Activated T-cell treated with anti-CD3 and anti-CD28 coated beads, Interleukin-2, amount 50 U/mL, for 24 hours (primary cell): ENCODE results near the gene FOSL2.

ENCODE experiments used
- DNase-seq: peaks from one replicate; pipeline ENCODE4 v3.0.0-alpha.2; 2020
- H3K27ac Mint-ChIP-seq: 2 replicates; pipeline ENCODE4 v1.8.0; 2020; ENCODE audit warnings: mild to moderate bottlenecking, mixed read lengths
- H3K27me3 Mint-ChIP-seq: 2 replicates; pipeline ENCODE4 v1.8.0; 2020; ENCODE audit warnings: mixed read lengths
- H3K36me3 Mint-ChIP-seq: 2 replicates; pipeline ENCODE4 v1.8.0; 2020; ENCODE audit warnings: low read depth, mixed read lengths
- H3K4me1 Mint-ChIP-seq: 2 replicates; pipeline ENCODE4 v1.8.0; 2020; ENCODE audit warnings: low read depth, mixed read lengths
- H3K4me3 Mint-ChIP-seq: 2 replicates; pipeline ENCODE4 v1.8.0; 2020; ENCODE audit warnings: mild to moderate bottlenecking, moderate library complexity, mixed read lengths
- H3K9me3 Mint-ChIP-seq: 2 replicates; pipeline ENCODE4 v1.8.0; 2020; ENCODE audit warnings: mixed read lengths

The FOSL2 gene

DNA sequence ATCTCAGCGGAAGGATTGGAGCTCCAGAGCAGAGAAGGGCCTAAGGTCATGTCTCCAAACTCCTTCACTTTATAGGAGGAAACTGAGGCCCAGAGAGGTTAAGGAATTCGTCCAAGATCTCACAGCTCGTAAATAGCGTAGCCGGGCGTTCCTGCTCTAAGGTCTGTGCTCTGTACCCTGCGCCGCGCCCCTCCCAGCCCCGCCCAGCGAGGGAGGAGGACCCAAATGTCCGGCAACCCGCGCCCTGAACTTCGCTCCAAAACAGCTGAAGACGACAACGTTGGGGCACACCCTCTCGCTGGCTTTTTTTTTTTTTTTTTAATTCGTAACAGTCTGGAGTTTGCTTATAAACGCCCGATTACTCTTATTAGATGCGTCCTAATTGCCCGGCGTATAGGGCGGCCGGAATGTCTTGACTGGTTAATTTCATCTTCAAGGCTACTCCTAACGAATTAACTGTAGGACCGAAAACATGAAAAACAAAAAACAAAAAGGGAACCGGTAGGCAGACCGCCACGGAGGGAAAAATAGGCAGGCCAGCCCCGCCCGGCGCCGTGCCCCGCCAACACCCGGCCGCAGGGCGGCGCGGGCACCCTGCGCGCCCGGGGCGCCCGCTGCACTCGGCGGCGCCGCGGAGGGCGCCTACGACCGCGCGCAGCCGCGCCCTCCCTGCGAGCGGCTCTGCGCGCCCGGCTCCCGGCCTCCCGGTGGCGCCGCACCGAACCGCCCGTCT lies 928 bp upstream of the FOSL2 start:
- H3K36me3 Mint-ChIP-seq, result peaks cover 8% of the 10 kb centered on the region
- H3K27ac Mint-ChIP-seq, result peak overlapping the region; percentile 96
- no peaks in the 10 kb centered on the region for H3K9me3 Mint-ChIP-seq
- no peaks in the 10 kb centered on the region for H3K27me3 Mint-ChIP-seq
- peak; percentile 82 for DNase-seq
- peak overlapping the region; percentile 86 for H3K4me3 Mint-ChIP-seq
- peaks cover 37% of the 10 kb centered on the region for H3K4me1 Mint-ChIP-seq

DNA sequence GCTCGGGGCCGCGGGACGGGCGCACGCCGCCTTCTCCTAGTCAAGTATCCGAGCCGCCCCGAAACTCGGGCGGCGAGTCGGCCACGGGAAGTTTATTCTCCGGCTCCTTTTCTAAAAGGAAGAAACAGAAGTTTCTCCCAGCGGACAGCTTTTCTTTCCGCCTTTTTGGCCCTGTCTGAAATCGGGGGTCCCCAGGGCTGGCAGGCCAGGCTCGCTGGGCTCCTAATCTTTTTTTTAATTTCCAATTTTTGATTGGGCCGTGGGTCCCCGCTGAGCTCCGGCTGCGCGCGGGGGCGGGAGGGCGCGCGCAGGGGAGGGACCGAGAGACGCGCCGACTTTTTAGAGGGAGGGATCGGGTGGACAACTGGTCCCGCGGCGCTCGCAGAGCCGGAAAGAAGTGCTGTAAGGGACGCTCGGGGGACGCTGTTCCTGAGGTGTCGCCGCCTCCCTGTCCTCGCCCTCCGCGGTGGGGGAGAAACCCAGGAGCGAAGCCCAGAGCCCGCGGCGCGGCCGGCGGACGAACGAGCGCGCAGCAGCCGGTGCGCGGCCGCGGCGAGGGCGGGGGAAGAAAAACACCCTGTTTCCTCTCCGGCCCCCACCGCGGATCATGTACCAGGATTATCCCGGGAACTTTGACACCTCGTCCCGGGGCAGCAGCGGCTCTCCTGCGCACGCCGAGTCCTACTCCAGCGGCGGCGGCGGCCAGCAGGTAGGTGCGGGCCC lies 617 bp downstream of the FOSL2 start:
- no peaks in the 10 kb centered on the region for H3K27me3 Mint-ChIP-seq
- H3K4me3 Mint-ChIP-seq, result no peak overlapping the region
- peaks cover 8% of the 10 kb centered on the region for H3K36me3 Mint-ChIP-seq
- DNase-seq, result peak; percentile 79
- no peaks in the 10 kb centered on the region for H3K9me3 Mint-ChIP-seq
- peak overlapping the region; percentile 98 for H3K27ac Mint-ChIP-seq
- H3K4me1 Mint-ChIP-seq, result peaks cover 36% of the 10 kb centered on the region

DNA sequence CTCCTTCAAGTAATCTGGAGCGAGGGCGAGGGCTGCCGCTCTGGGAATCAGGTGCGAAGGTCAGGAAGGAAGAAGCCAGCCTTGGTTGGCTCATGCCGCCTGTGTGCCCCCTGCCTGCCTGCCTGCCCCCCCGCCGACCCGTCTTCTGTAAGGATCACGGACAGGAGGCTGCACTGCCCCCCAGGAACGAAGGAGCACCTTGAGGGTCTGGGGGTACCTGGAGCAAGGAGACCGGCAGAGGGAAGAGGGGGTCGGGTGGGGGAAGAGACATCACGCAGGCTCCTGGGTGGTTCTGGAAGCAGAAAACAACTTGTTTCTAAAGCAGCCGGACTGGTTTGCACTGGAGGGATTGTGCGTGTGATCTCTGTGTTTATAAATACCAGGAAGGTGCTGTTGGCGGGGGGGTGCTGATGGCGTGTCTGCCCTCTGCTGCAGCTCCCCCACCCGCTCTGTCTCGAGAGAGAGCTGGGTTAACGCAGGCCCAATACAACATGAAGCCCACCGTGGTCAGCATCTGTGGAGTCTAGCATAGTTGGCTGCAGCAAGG lies 1.7 kb downstream of the FOSL2 start:
- Mint-ChIP-seq H3K9me3 (no peaks in the 10 kb centered on the region), H3K4me3 (no peak overlapping the region), H3K36me3 (peaks cover 8% of the 10 kb centered on the region), H3K4me1 (peaks cover 38% of the 10 kb centered on the region), H3K27me3 (no peaks in the 10 kb centered on the region), H3K27ac (no peak overlapping the region)
- DNase-seq, result no peak

DNA sequence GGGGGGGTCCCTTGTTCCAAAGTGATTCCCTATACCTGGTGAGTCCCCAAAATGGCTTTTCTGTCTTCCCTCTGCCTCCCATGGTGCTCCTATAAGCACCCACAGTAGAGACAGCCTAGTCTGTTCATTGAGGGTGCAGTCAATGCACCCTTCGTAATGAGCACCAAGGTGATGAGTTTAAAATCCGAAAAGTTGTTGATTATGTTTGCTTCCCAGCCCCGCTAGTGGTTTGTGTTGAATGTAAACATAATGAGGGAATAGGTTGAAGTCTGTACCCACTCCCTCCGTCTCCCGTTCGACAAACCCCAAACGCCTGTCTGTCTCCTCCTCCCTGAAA lies 2.3 kb downstream of the FOSL2 start:
- H3K4me3 Mint-ChIP-seq, result no peak overlapping the region
- H3K9me3 Mint-ChIP-seq, result no peaks in the 10 kb centered on the region
- H3K4me1 Mint-ChIP-seq, result peaks cover 38% of the 10 kb centered on the region
- H3K36me3 Mint-ChIP-seq, result peaks cover 8% of the 10 kb centered on the region
- no peak overlapping the region for H3K27ac Mint-ChIP-seq
- H3K27me3 Mint-ChIP-seq, result no peaks in the 10 kb centered on the region
- DNase-seq, result no peak

DNA sequence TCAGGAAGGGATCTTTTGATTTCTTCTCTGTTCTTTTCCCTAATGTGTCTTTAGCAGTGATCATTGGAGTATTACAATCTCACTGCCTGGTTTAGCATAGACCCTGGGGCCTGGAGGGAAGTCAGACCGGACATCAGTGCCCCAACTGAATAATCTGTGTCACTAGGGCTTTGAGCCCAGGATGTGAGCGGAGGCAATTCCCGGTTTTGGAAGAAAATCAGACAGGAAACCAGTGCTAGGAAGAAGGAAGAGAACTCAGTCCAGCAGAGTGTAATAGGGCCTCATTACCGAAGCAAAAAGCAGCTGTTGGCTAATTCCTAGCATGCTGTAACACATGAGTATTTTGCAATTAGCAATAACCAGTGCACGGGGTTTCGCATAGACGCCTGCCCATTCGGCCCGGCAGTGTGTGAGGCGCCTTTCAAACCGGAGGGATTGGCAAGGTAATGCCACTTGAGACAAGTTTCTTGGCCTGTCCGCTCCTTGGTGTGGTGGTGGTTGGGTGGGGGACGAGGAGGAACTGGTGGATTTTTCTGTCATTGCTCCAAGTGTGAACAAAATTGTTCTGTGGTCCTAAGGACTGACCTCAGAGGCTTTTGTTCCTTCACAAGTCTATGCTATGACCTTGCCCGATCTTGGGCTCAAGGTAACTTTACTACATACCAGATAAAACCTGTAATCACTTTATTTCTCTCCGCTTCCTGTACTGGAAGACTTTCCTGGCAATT lies 2.8 kb downstream of the FOSL2 start:
- Mint-ChIP-seq H3K27ac (no peak overlapping the region), H3K4me3 (no peak overlapping the region), H3K4me1 (peaks cover 41% of the 10 kb centered on the region), H3K36me3 (peaks cover 8% of the 10 kb centered on the region), H3K27me3 (no peaks in the 10 kb centered on the region), H3K9me3 (no peaks in the 10 kb centered on the region)
- DNase-seq, result no peak

DNA sequence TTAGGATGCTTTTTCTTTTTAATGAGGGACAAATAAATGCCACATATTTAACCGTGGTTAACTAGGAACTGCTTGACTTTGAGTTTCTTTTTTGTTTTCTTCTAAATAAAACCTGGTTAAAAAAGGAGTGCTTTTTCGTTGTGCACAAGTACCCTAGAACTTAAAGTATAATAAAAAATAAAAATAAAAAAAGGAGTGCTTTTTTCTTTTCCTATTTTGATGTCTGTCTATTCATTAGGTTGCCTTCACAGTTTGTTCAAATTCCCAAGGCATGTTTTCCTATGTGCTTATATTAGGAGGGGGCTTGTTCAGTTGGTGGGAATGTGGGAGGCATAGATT lies 4.4 kb downstream of the FOSL2 start:
- Mint-ChIP-seq H3K27ac (peak overlapping the region; percentile 89), H3K9me3 (no peaks in the 10 kb centered on the region), H3K4me3 (no peak overlapping the region), H3K27me3 (no peaks in the 10 kb centered on the region), H3K4me1 (peaks cover 48% of the 10 kb centered on the region), H3K36me3 (peaks cover 6% of the 10 kb centered on the region)
- DNase-seq, result no peak

DNA sequence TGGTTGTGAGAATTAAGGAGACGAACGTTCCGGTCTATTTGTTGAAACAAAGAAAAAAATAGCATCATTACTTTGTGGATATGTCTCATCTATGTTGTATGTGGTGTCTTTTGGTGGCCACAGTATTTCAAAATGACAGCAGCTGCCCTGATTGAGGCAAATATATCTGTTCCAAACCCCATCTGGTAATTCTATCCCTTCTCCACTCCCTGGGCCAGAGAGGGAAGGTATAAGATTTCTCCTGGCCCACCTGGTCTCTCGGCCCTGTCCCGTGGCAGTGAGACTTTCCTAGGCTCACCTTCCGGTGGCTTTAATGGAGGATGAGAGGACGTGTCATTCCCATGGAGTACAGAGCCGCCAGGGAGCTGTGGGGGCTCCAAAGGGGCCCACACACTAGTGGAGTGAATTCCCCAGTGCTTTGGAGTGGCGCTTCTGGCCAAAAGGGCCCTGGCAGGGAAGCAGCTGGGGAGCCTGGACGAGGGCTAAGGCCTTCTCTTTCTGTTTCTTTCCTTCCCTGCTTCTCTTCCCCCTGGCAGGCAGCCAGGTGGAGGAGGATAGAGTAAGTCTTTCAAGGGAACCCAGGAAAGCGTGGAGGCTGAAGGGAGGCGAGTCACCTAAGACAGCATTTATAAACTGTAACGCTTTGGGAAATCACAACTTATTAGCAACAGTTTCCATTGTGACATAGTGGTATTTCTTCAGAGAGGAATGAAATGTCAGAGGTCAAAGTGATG lies 5.6 kb downstream of the FOSL2 start:
- Mint-ChIP-seq H3K36me3 (peaks cover 1% of the 10 kb centered on the region), H3K4me1 (peaks cover 61% of the 10 kb centered on the region), H3K27me3 (no peaks in the 10 kb centered on the region), H3K4me3 (no peak overlapping the region), H3K27ac (peak overlapping the region; percentile 89), H3K9me3 (no peaks in the 10 kb centered on the region)
- no peak for DNase-seq

DNA sequence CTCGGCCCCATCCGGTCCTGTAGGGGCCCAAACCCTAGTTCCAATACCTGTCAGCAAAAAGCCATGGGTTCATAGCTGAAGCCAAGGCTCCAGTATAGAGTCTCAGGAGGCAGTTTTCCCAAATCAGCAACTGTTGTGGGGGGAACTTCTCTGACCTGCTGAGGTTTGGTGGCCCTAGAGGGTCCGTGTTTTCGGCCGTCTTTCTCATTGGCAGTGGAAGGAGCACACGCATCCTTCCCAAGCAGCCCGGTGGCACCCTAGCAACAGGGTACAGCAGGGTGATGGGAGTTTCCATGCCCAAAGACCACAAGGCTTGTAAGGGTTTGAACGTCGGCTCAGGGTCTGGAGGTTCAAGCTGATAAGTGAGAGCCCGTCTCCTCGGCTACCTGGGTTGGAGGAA lies 6.6 kb downstream of the FOSL2 start:
- no peak overlapping the region for H3K4me3 Mint-ChIP-seq
- H3K9me3 Mint-ChIP-seq, result no peaks in the 10 kb centered on the region
- peak overlapping the region; percentile 89 for H3K27ac Mint-ChIP-seq
- H3K36me3 Mint-ChIP-seq, result no peaks in the 10 kb centered on the region
- no peak for DNase-seq
- peaks cover 71% of the 10 kb centered on the region for H3K4me1 Mint-ChIP-seq
- no peaks in the 10 kb centered on the region for H3K27me3 Mint-ChIP-seq

DNA sequence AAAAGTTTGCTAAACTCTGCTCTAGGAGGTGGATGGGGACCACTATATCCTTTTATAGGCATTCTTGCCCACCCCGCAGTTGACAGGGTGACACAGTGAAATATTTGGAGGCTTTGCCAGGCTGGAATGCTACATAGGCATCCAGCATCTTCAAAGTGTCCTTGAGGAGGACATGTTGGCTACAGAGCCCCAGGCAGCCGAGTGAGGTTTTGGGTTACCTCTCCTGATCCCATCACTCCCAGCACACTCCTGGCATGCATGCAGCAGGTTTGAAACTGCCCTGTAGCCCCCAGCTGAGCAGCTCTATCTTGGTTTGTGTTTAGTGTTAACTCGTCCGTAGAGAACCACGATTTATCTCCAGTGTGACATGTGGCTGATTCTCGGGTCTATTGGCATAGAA lies 7.3 kb downstream of the FOSL2 start:
- H3K27ac Mint-ChIP-seq, result peak overlapping the region; percentile 89

DNA sequence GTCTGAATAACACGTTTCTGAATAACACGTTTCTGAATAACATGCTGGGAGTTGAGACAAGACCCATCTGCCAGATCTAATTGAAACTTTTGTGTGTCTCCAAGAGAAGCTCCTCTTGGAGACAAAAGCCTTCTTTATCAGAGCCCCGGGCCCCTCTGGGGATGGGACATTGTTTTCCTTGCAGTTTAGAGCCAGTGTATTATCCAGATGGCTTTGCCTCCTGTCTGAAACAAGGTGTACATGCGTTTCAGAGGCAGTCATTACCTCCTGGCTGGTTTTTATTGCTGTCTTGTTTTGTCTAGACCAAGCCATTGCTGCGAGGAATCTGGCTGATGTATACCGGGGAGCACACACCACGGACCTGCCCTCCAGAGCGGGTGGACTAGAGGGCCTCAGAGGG lies 7.8 kb downstream of the FOSL2 start:
- peaks cover 80% of the 10 kb centered on the region for H3K4me1 Mint-ChIP-seq
- no peaks in the 10 kb centered on the region for H3K27me3 Mint-ChIP-seq
- peak overlapping the region; percentile 89 for H3K27ac Mint-ChIP-seq
- no peaks in the 10 kb centered on the region for H3K9me3 Mint-ChIP-seq
- H3K4me3 Mint-ChIP-seq, result peak overlapping the region; percentile 4
- DNase-seq, result no peak
- H3K36me3 Mint-ChIP-seq, result no peaks in the 10 kb centered on the region

More for the DNA sequence above, 7.3 kb downstream of the FOSL2 start:
- H3K27me3 Mint-ChIP-seq, result no peaks in the 10 kb centered on the region
- no peak overlapping the region for H3K4me3 Mint-ChIP-seq
- no peaks in the 10 kb centered on the region for H3K9me3 Mint-ChIP-seq
- no peaks in the 10 kb centered on the region for H3K36me3 Mint-ChIP-seq
- H3K4me1 Mint-ChIP-seq, result peaks cover 76% of the 10 kb centered on the region
- DNase-seq, result no peak

DNA sequence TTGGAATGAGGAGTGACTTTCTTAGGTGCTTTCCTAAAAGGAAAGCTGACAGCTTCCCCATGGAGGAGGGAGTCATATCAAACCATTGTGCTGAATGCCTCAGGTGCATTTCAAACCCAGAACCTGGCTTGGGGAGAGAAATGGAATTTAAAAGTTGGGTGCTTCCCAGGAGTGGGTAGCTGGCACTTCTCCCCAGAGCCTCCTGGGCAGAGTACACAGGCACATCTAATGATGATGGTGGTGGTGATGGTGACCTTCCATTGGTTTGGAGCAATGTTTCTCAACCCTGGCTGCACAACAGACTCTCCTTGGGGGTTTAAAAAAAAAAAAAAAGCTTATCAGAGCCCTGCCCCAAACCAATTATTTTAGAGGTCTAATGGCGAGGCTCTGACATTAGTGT lies 8.3 kb downstream of the FOSL2 start:
- Mint-ChIP-seq H3K9me3 (no peaks in the 10 kb centered on the region), H3K27ac (peak overlapping the region; percentile 89), H3K4me1 (peaks cover 85% of the 10 kb centered on the region), H3K27me3 (no peaks in the 10 kb centered on the region), H3K36me3 (no peaks in the 10 kb centered on the region), H3K4me3 (no peak overlapping the region)
- DNase-seq, result no peak

DNA sequence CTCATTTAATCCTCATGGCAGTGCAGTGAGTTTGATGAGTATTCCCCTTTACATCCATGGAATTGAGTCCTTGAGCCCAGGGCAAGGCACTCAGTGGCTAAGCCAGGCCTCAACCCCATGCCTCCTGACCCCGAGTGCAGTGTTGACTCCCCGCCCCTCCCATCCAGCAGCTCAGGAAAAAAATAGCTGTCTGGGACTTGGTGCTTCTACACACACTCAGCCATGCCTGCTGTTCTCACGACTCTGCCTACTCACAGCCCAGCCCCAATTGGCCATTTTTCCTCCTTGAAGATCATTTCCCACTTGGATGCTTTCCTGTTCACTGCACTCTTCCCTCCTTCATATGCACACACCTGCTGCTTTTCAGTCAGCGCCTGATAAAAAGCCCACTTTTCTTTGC lies 8.8 kb downstream of the FOSL2 start:
- Mint-ChIP-seq H3K4me1 (peaks cover 90% of the 10 kb centered on the region), H3K9me3 (no peaks in the 10 kb centered on the region), H3K27ac (peak overlapping the region; percentile 74), H3K4me3 (no peak overlapping the region), H3K36me3 (no peaks in the 10 kb centered on the region), H3K27me3 (no peaks in the 10 kb centered on the region)
- no peak for DNase-seq

DNA sequence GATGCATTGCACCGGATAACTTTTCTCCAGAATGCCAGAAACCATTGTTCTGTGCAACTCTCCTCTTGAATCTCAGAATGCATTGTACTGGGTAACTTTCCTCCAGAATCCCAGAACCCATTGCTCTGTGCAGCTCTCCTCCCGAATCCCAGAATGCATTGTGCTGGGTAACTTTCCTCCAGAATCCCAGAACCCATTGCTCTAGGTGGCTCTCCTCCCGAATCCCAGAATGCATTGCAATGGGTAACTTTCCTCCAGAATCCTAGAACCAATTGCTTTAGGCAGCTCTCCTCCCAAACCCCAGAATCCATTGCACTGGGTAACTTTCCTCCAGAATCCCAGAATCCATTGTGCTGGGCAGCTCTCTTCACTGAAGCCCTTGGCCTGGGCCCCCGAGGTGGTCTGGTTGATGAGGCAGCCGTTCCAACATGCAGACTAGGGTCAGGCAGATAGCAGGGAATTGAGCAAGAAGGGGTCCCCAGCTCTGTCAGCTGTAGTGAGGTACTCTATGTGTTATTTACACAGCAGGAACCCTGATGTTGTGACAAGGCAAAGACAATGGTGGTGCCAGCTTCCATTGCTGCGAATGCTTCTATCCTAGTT lies 9.4 kb downstream of the FOSL2 start:
- no peaks in the 10 kb centered on the region for H3K27me3 Mint-ChIP-seq
- peak; percentile 27 for DNase-seq
- peaks cover 97% of the 10 kb centered on the region for H3K4me1 Mint-ChIP-seq
- peak overlapping the region; percentile 74 for H3K27ac Mint-ChIP-seq
- no peaks in the 10 kb centered on the region for H3K9me3 Mint-ChIP-seq
- H3K36me3 Mint-ChIP-seq, result no peaks in the 10 kb centered on the region
- no peak overlapping the region for H3K4me3 Mint-ChIP-seq

DNA sequence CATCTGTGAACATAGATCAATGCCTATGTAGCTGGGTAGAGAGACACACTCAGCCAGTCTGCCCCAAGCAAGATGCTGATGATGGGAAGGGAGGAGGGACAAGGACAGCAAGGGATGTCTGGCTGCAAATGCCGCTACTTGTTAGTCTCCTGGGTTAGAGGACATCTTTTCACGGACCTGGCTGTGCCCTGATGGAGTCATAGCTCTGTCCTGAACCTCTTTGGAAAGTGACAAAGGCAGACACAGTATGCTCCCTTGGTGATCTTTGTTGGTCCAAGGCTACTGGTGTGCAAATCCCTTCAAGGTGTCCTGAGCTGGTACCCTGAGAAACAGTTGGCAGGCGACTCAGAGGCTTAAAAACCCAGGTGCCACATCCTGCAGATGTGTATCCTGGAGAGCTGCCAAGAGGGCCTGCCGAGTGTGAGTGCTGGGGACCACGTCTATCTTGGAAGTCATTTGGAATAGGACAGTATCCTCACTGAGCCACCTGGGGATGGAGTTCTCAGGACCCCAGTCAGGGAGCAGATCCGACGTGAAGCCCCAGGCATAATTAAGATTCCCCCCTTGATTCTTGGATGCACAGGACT lies 10.8 kb downstream of the FOSL2 start:
- H3K27me3 Mint-ChIP-seq, result no peaks in the 10 kb centered on the region
- DNase-seq, result no peak
- no peaks in the 10 kb centered on the region for H3K9me3 Mint-ChIP-seq
- H3K4me3 Mint-ChIP-seq, result no peak overlapping the region
- H3K36me3 Mint-ChIP-seq, result no peaks in the 10 kb centered on the region
- peaks cover 97% of the 10 kb centered on the region for H3K4me1 Mint-ChIP-seq
- H3K27ac Mint-ChIP-seq, result peak overlapping the region; percentile 65
